Epithelial cell of proximal tubule (primary cell): Measurements from ENCODE around the gene TRABD2A. TPM values are rescaled to one million over a fixed set of nuclear protein-coding genes. Genes with fewer than 3 reads are reported as not detected.
"Not testable (repeated sequence)": the region's sequence is repeated elsewhere in the genome, so short reads cannot be mapped to it uniquely, and the experiment has no call there.

Experiments
- DNase-seq: peaks from one replicate; pipeline ENCODE4 v3.0.0-alpha.2; 2011; ENCODE audit warnings: low read depth
- H3K4me3 ChIP-seq: 2 replicates; pipeline ENCODE4 v1.5.1; 2011; ENCODE audit warnings: low read depth, mild to moderate bottlenecking, low read length
- total RNA-seq: library from RNA; depleted of rRNA; stranded (reverse); fragments of >200 nt; gene quantifications from 2 replicates; pipeline ENCODE4 v1.2.3, GENCODE V29; 2015
- TF ChIP-seq, protein P1 (sequence below): conservative IDR thresholded peaks from 2 replicates; pipeline ENCODE4 v1.5.1; 2012; ENCODE audit warnings: low read depth, mild to moderate bottlenecking, low read length

TRABD2A gene
- total RNA-seq, 1 donor from 2014 or later = 0.58 TPM

DNA sequence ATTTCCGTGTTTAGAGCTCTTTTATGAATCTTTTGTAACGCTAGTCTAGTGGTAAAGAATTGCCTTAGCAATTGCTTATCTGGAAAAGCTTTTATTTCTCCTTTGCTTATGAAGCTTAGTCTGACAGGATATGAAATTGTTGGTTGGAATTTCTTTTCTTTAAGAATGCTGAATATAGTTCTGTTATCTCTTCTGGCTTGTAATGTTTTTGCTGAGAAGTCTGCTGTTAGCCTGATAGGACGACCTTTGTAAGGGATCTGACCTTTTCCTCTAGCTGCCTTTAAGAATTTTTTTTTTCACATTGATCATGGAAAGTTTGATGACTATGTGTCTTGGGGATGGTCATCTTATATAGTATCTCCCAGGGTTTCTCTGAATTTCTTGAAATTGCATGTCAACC lies 101.1 kb downstream of the TRABD2A start:
- DNase-seq = no peak
- TF ChIP-seq, protein P1, sequence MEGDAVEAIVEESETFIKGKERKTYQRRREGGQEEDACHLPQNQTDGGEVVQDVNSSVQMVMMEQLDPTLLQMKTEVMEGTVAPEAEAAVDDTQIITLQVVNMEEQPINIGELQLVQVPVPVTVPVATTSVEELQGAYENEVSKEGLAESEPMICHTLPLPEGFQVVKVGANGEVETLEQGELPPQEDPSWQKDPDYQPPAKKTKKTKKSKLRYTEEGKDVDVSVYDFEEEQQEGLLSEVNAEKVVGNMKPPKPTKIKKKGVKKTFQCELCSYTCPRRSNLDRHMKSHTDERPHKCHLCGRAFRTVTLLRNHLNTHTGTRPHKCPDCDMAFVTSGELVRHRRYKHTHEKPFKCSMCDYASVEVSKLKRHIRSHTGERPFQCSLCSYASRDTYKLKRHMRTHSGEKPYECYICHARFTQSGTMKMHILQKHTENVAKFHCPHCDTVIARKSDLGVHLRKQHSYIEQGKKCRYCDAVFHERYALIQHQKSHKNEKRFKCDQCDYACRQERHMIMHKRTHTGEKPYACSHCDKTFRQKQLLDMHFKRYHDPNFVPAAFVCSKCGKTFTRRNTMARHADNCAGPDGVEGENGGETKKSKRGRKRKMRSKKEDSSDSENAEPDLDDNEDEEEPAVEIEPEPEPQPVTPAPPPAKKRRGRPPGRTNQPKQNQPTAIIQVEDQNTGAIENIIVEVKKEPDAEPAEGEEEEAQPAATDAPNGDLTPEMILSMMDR = no peak
- H3K4me3 ChIP-seq = no peak overlapping the region

DNA sequence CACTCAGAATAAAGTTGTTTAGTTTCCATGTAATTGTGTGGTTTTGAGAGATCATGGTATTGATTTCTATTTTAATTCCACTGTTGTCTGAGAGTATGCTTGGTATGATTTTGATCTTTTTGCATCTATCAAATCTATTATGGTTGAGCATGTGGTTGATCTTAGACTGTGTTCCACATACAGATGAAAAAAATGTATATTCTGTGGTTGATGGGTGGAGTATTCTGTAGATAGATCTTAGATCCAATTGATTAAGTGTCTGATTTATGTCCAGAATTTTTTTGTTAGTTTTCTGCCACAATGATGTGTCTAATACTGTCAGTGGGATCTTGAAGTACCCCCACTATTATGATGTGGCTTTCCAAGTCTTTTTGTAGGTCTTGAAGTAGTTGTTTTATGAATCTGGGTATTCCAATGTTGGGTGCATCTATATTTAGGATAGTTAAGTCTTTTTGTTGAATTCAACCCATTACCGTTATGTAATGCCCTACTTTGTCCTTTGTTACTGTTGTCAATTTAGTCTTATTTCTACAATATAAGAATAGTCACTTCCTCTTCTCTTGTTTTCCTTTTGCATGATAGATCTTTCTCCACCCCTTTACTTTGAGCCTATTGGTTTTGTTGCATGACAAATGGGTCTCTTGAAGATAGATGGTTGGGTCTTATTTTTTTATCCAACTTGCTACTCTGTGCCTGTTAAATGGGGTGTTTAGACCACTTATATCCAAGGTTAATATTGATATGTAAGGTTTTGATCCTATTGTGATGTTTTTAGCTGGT lies 101.8 kb downstream of the TRABD2A start:
- TF ChIP-seq, protein P1 = no peak
- no peak for DNase-seq

GRCh38 chr2:84776011-84776410 lies 104.9 kb downstream of the TRABD2A start:
- no peak overlapping the region for H3K4me3 ChIP-seq
- TF ChIP-seq, protein P1 = no peak
- no peak for DNase-seq

More for the DNA sequence above, 101.8 kb downstream of the TRABD2A start:
- no peak overlapping the region for H3K4me3 ChIP-seq

GRCh38 chr2:84773562-84773961 lies 107.3 kb downstream of the TRABD2A start:
- H3K4me3 ChIP-seq, DNase-seq: not testable (repeated sequence)

Other genes starting within 250 kb of the TRABD2A start
- gene TMSB10, start 24.6 kb upstream of the TRABD2A start, total RNA-seq = 9,817 and 15,030 TPM in 2 replicates
- gene KCMF1, start 90.1 kb upstream of the TRABD2A start, total RNA-seq = 43.0 and 65.8 TPM in 2 replicates